OCI-LY7 (cell line): Measurements from ENCODE around the gene KATNAL1. TPM values are rescaled to one million over a fixed set of nuclear protein-coding genes. Genes with fewer than 3 reads are reported as not detected.

Source experiments
- BruUV-seq: library from RNA; stranded (reverse); fragments of 400-500 nt; replicated peaks from 2 replicates; lab custom pipeline; 2021; lab: Mats Ljungman, UMichigan
- CTCF ChIA-PET: fragments of 300-600 bp; sonication (Branson Sonifier 250); formaldehyde crosslinking; loops from one replicate; lab custom pipeline; 2022; ENCODE audit warnings: antibody characterized with exemption; ENCODE audit not compliant: unreplicated experiment; lab: Charles Lee
- POLR2A ChIA-PET: fragments of 300-600 bp; sonication (Branson Sonifier 250); formaldehyde crosslinking; loops from one replicate; lab custom pipeline; 2022; ENCODE audit warnings: antibody characterized with exemption; lab: Charles Lee
- DNase-seq: peaks from one replicate; pipeline ENCODE4 v3.0.0-alpha.2; 2015; ENCODE audit warnings: low spot score
- H2AFZ ChIP-seq: fragments of 200-600 bp; sonication (generic), shearing (Covaris generic); 2 replicates; pipeline ENCODE4 v1.6.1; 2014; ENCODE audit warnings: mild to moderate bottlenecking, antibody characterized with exemption, low read length, moderate library complexity
- H3K27ac ChIP-seq: fragments of 200-600 bp; sonication (generic); 2 replicates; pipeline ENCODE4 v1.5.1; 2014; ENCODE audit warnings: mixed run types, low read depth, mild to moderate bottlenecking, moderate library complexity, low read length, inconsistent platforms; ENCODE audit not compliant: poor library complexity, severe bottlenecking
- H3K36me3 ChIP-seq: fragments of 200-600 bp; sonication (generic); 2 replicates; pipeline ENCODE4 v1.6.1; 2014; ENCODE audit warnings: mild to moderate bottlenecking, antibody characterized with exemption, low read length, moderate library complexity, mixed read lengths; ENCODE audit not compliant: insufficient read depth
- H3K4me1 ChIP-seq: fragments of 200-600 bp; sonication (generic); 2 replicates; pipeline ENCODE4 v1.5.1; 2014; ENCODE audit warnings: mild to moderate bottlenecking, low read length; ENCODE audit not compliant: insufficient read depth, poor library complexity, severe bottlenecking
- H3K4me2 ChIP-seq: fragments of 200-600 bp; sonication (generic); 2 replicates; pipeline ENCODE4 v1.6.1; 2014; ENCODE audit warnings: mild to moderate bottlenecking, low read length
- H3K4me3 ChIP-seq: fragments of 200-600 bp; sonication (generic); 2 replicates; pipeline ENCODE4 v1.5.1; 2014; ENCODE audit warnings: mild to moderate bottlenecking, low read depth, low read length; ENCODE audit not compliant: poor library complexity, severe bottlenecking
- H3K79me2 ChIP-seq: fragments of 200-600 bp; sonication (generic); 2 replicates; pipeline ENCODE4 v1.6.1; 2016; ENCODE audit warnings: low read depth, mild to moderate bottlenecking, low read length, moderate library complexity, mixed read lengths; ENCODE audit not compliant: insufficient read depth
- H3K9me2 ChIP-seq: fragments of 200-600 bp; sonication (generic); 2 replicates; pipeline ENCODE4 v1.6.1; 2016; ENCODE audit warnings: mild to moderate bottlenecking, low read length, mixed read lengths; ENCODE audit not compliant: insufficient read depth
- H3K9me3 ChIP-seq: fragments of 200-600 bp; sonication (generic); 2 replicates; pipeline ENCODE4 v1.6.1; 2014; ENCODE audit warnings: mild to moderate bottlenecking, mixed run types, low read length, mixed read lengths
- H4K20me1 ChIP-seq: fragments of 200-600 bp; sonication (generic); 2 replicates; pipeline ENCODE4 v1.6.1; 2014; ENCODE audit warnings: mild to moderate bottlenecking, antibody characterized with exemption, low read length, moderate library complexity, mixed read lengths; ENCODE audit not compliant: insufficient read depth
- EZH2phosphoT487 ChIP-seq: fragments of 200-600 bp; sonication (generic); IDR thresholded peaks from 2 replicates; pipeline ENCODE4 v1.6.1; 2018; ENCODE audit warnings: low read depth, borderline replicate concordance, mild to moderate bottlenecking, mixed run types, antibody characterized with exemption, low read length, moderate library complexity, mixed read lengths
- intact Hi-C: fragments of 100-400 bp; cut with micrococcal nuclease; formaldehyde crosslinking; loops from one replicate; pipeline ENCODE4 v1.10.0; 2022; ENCODE audit not compliant: unreplicated experiment
- total RNA-seq, 2 experiments: library from RNA; depleted of rRNA in 1 of 2; stranded (reverse); fragments of >200 nt in 1 of 2; shearing (Covaris generic) in 1 of 2; gene quantifications; 2 replicates each; pipeline ENCODE4 v1.2.3, GENCODE V29; 2014 to 2022
- TF ChIP-seq, protein P1 (sequence below): fragments of 200-600 bp; sonication (generic); conservative IDR thresholded peaks from 2 replicates; pipeline ENCODE4 v1.5.1; 2014; ENCODE audit warnings: mild to moderate bottlenecking, antibody characterized with exemption, low read length, moderate library complexity, mixed read lengths

Gene KATNAL1
- total RNA-seq, 2 experiments from 2014 or later = 13.9 to 34.5 TPM

DNA sequence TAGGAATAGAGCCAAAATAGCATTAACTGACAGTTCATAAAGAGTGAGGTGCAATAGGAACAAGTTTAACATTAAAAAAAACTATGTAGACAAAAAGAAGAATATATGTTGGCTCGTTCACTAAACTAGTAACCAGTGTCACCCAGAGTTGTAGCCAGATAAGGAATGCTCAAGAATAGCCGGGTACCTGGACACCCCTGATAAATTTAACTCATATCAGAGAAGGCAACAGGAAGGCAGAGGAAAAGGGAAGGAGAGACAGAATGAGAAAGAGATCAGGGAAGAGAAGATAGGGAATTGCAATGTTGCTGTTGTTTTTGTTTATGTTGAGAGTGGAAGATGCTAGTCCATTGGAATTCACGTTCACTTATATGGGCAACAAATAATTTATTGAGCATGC is 31.6 kb upstream of the KATNAL1 start:
- POLR2A ChIA-PET = no interaction called here
- intact Hi-C loops = no loop called here
- Histone ChIP-seq H3K4me2 (no peak overlapping the region), H3K9me3 (no peaks in the 10 kb centered on the region), H3K4me3 (no peak overlapping the region), H2AFZ (no peak overlapping the region), H3K27ac (no peak overlapping the region), H3K36me3 (peaks cover 49% of the 10 kb centered on the region), H3K9me2 (no peaks in the 10 kb centered on the region), H3K4me1 (peaks cover 38% of the 10 kb centered on the region), H3K79me2 (peaks cover 6% of the 10 kb centered on the region; the same call in 1 of the 2 replicates), H4K20me1 (no peaks in the 10 kb centered on the region)
- no peak for TF ChIP-seq EZH2phosphoT487
- TF ChIP-seq, protein P1, sequence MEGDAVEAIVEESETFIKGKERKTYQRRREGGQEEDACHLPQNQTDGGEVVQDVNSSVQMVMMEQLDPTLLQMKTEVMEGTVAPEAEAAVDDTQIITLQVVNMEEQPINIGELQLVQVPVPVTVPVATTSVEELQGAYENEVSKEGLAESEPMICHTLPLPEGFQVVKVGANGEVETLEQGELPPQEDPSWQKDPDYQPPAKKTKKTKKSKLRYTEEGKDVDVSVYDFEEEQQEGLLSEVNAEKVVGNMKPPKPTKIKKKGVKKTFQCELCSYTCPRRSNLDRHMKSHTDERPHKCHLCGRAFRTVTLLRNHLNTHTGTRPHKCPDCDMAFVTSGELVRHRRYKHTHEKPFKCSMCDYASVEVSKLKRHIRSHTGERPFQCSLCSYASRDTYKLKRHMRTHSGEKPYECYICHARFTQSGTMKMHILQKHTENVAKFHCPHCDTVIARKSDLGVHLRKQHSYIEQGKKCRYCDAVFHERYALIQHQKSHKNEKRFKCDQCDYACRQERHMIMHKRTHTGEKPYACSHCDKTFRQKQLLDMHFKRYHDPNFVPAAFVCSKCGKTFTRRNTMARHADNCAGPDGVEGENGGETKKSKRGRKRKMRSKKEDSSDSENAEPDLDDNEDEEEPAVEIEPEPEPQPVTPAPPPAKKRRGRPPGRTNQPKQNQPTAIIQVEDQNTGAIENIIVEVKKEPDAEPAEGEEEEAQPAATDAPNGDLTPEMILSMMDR = no peak
- no TSS peak for BruUV-seq
- CTCF ChIA-PET = no interaction called here
- DNase-seq = no peak

DNA sequence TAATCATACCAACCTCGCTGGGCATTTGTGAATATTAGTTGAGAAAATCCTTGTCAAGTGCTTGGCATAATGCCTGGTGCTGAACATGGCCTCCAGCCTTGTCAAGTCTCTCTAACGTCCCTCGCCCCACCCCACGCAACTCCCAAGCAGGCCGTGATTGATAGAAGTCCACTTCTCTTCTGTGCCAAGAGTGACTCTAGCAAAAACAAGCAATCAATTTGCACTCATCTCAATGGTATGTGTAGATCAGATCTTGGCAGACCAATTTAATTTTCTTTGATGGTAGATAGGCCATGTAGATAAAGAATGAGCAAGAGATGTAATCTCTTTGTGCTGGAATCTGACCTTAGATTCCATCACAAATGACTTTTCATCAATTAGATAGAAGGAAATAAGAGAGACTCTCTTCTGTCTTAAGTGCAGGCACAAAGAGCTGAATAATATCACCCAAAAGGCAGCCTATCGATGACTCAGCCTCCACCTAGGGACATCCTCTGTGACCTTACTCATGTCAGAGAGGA is 31.0 kb upstream of the KATNAL1 start:
- peaks cover 6% of the 10 kb centered on the region; the same call in 1 of the 2 replicates for H3K79me2 ChIP-seq
- H3K4me2 ChIP-seq = no peak overlapping the region
- intact Hi-C loops = no loop called here
- DNase-seq = no peak
- TF ChIP-seq, protein P1 = no peak
- no peak for TF ChIP-seq EZH2phosphoT487
- BruUV-seq = no TSS peak
- peaks cover 44% of the 10 kb centered on the region for H3K4me1 ChIP-seq
- ChIA-PET POLR2A (interaction anchor here (6.7 kb wide), 1 partner anchor 35 kb away, joined by 46 read pairs; no protein-coding TSS in a partner anchor), CTCF (no interaction called here)
- no peaks in the 10 kb centered on the region for H4K20me1 ChIP-seq
- H3K9me3 ChIP-seq = no peaks in the 10 kb centered on the region
- H3K36me3 ChIP-seq = peaks cover 43% of the 10 kb centered on the region
- no peak overlapping the region for H3K4me3 ChIP-seq
- H3K27ac ChIP-seq = no peak overlapping the region
- no peak overlapping the region for H2AFZ ChIP-seq
- H3K9me2 ChIP-seq = no peaks in the 10 kb centered on the region

DNA sequence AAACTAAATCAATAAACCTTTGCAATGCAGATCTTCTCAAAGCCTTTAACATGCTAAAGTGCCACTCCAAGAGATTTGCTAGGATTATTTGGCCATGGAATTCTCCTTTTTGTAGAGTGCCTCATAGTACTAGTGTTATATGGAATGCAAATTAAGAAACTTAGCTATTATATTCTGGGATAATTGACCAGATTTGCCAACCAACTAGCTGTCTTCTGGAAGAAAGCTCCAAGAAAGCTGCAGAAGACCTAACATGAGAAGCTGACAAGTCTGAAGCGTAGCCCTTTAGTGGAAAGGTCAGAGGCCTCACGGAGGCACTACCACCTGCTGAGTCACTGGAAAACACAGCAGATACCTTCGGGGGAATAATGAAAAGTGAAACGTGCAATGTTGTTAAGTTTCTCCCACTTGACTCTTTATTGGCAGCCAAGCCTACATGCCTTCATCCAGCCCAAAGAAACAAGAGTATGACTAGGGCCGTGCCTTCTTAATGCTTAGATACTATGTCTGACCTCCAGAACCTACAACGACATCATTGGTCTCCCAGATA is 29.8 kb upstream of the KATNAL1 start:
- no peak for DNase-seq
- peaks cover 56% of the 10 kb centered on the region for H3K4me1 ChIP-seq
- H3K4me2 ChIP-seq = peak overlapping the region; percentile 53; the same call in 1 of the 2 replicates
- no peaks in the 10 kb centered on the region for H3K9me3 ChIP-seq
- H4K20me1 ChIP-seq = no peaks in the 10 kb centered on the region
- peak overlapping the region; percentile 31 for H3K27ac ChIP-seq
- TF ChIP-seq EZH2phosphoT487 = no peak
- TF ChIP-seq, protein P1 = no peak
- H2AFZ ChIP-seq = no peak overlapping the region
- no TSS peak for BruUV-seq
- H3K79me2 ChIP-seq = peaks cover 6% of the 10 kb centered on the region; the same call in 1 of the 2 replicates
- no peak overlapping the region for H3K4me3 ChIP-seq
- no peaks in the 10 kb centered on the region for H3K9me2 ChIP-seq
- H3K36me3 ChIP-seq = peaks cover 32% of the 10 kb centered on the region
- intact Hi-C loops = loop anchor here (1.0 kb wide), 1 partner anchor 205 kb away; no protein-coding TSS in a partner anchor
- CTCF ChIA-PET = no interaction called here
- POLR2A ChIA-PET = interaction anchor here (0.6 to 6.7 kb wide), 5 partner anchors 14 to 97 kb away, joined by 3 to 46 read pairs (median 3); no protein-coding TSS in a partner anchor
